ENCODE measurements around the gene PAK4. TPM values are rescaled to one million over a fixed set of nuclear protein-coding genes. Genes with fewer than 3 reads are reported as not detected.

The PAK4 gene
- total and polyA plus RNA-seq, 2 of the 13 experiments (the other 11 are each of a cell fraction or from before 2014, with no cell fraction given): 9.5 to 17.8 TPM

- TF ChIP-seq SMAD1 (CRISPR knock-in tag; IDR thresholded peaks at IDR 0.05; ENCODE audit: borderline replicate concordance, low read depth) (no peak), CERS6 (CRISPR knock-in tag; IDR thresholded peaks at IDR 0.05) (no peak), ZBTB26 (CRISPR knock-in tag; IDR thresholded peaks at IDR 0.05; ENCODE audit: borderline replicate concordance) (no peak)
These were observed 38.7 kb downstream of the PAK4 start (continued) for GRCh38 chr19:39164289-39164688.

GRCh38 chr19:39165857-39166256 is 40.3 kb downstream of the PAK4 start:
- H3K4me2 ChIP-seq (ENCODE audit: low read depth, low read length): no peak overlapping the region
- FAIRE-seq (no peak), DNase-seq (ENCODE audit: low spot score) (no peak), ATAC-seq (no peak)
- H3K79me2 ChIP-seq (ENCODE audit: insufficient read depth, low read length): peaks cover 6% of the 10 kb centered on the region
- peaks cover 57% of the 10 kb centered on the region for H3K4me1 ChIP-seq (ENCODE audit: insufficient read depth, low read length)
- intact Hi-C loops (cut with micrococcal nuclease; ENCODE audit: unreplicated experiment): no loop called here
- H3K4me3 ChIP-seq (replicated peaks in 1 of 3; ENCODE audit: insufficient read depth in 1 of 3, low read depth in 2 of 3, low read length in 3 of 3): no peak overlapping the region
- no peak overlapping the region for H3K27ac ChIP-seq (ENCODE audit: extremely low read length, insufficient read depth, low read length)
- no peak overlapping the region for H3K9ac ChIP-seq (ENCODE audit: insufficient read depth, low read depth, low read length)
- H3K36me3 ChIP-seq (replicated peaks in 1 of 2; ENCODE audit: control insufficient read depth in 1 of 2, insufficient read depth in 2 of 2, low read length in 2 of 2): peaks cover under 1 to 13% of the 10 kb centered on the region in 2 experiments; a peak in 4 of 5 replicates
- POLR2A ChIA-PET: interaction anchor here (1.1 kb wide), 1 partner anchor 40 kb away, joined by 4 read pairs; no protein-coding TSS in a partner anchor
- BruUV-seq (replicated peaks): no TSS peak
- H3K9me3 ChIP-seq (ENCODE audit: low read length): no peaks in the 10 kb centered on the region
- 96% methylated on average over 7 of the region's 7 CpGs for WGBS (ENCODE audit: low lambda C conversion rate)
- H4K20me1 ChIP-seq (ENCODE audit: insufficient read depth, low read length): peaks cover 4% of the 10 kb centered on the region; the same call in 1 of the 2 replicates
- no peak for TF ChIP-seq HMGXB3 (CRISPR knock-in tag; IDR thresholded peaks at IDR 0.05; ENCODE audit: borderline replicate concordance)
- TF ChIP-seq ZNF275 (CRISPR knock-in tag; IDR thresholded peaks at IDR 0.05; ENCODE audit: borderline replicate concordance): no peak
- H2AFZ ChIP-seq (ENCODE audit: low read length): no peak overlapping the region
- CTCF ChIA-PET (ENCODE audit: low intra/inter-chr PET ratio, low total read pairs): no interaction called here
- in situ Hi-C loops (cut with HindIII; ENCODE audit: extremely low pct_ligation_motif_present, low pct_unique_long_range_greater_than_20kb): no loop called here
- H3K27me3 ChIP-seq (ENCODE audit: control insufficient read depth in 1 of 2, insufficient read depth in 2 of 2, low read length in 2 of 2): no peaks in the 10 kb centered on the region; a peak in 1 of 5 replicates

Measured in HepG2 (cell line).